Duodenal mucosa (tissue), 2 donors: ENCODE data around the gene SLC2A9.

ENCODE experiments used
- H3K27ac ChIP-seq: one replicate; pipeline ENCODE4 v1.7.0; 2013; ENCODE audit warnings: low read depth, low read length
- H3K27me3 ChIP-seq, 2 donors: one replicate each; pipeline ENCODE4 v1.7.0; 2013; ENCODE audit warnings: low read length in 2 of 2, control low read depth in 1 of 2; ENCODE audit not compliant: insufficient read depth in 2 of 2, control insufficient read depth in 1 of 2
- H3K36me3 ChIP-seq, 2 donors: one replicate each; pipeline ENCODE4 v1.7.0; 2013; ENCODE audit warnings: low read length in 2 of 2, control low read depth in 1 of 2; ENCODE audit not compliant: insufficient read depth in 2 of 2, control insufficient read depth in 1 of 2
- H3K4me1 ChIP-seq, 2 donors: one replicate each; pipeline ENCODE4 v1.7.0; 2013; ENCODE audit warnings: low read length in 2 of 2, control low read depth in 1 of 2; ENCODE audit not compliant: insufficient read depth in 2 of 2, control insufficient read depth in 1 of 2
- H3K4me3 ChIP-seq, 2 donors: one replicate each; pipeline ENCODE4 v1.7.0; 2013; ENCODE audit warnings: low read length in 2 of 2, low read depth in 1 of 2
- H3K9ac ChIP-seq, 2 donors: one replicate each; pipeline ENCODE4 v1.7.0; 2013; ENCODE audit warnings: low read length in 2 of 2, low read depth in 1 of 2
- H3K9me3 ChIP-seq, 2 donors: one replicate each; pipeline ENCODE4 v1.7.0; 2013; ENCODE audit warnings: low read length in 2 of 2, control low read depth in 1 of 2; ENCODE audit not compliant: control insufficient read depth in 1 of 2

Gene SLC2A9

GRCh38 chr4:10030972-10031667 is 9.8 kb upstream of the SLC2A9 start:
- Histone ChIP-seq H3K9me3 (no peaks in the 10 kb centered on the region), H3K9ac (no peak overlapping the region), H3K27me3 (no peaks in the 10 kb centered on the region), H3K4me1 (peaks cover 8 to 25% of the 10 kb centered on the region in 2 donors), H3K36me3 (no peaks in the 10 kb centered on the region), H3K4me3 (no peak overlapping the region), H3K27ac (no peak overlapping the region)

- Histone ChIP-seq H3K9ac (no peak overlapping the region), H3K4me3 (no peak overlapping the region), H3K27ac (no peak overlapping the region), H3K27me3 (no peaks in the 10 kb centered on the region), H3K9me3 (no peaks in the 10 kb centered on the region), H3K4me1 (peaks cover 8 to 22% of the 10 kb centered on the region in 2 donors), H3K36me3 (no peaks in the 10 kb centered on the region)
Measured at GRCh38 chr4:10029403-10029802, 8.1 kb upstream of the SLC2A9 start.

GRCh38 chr4:10028910-10029309 is 7.6 kb upstream of the SLC2A9 start:
- no peak overlapping the region for H3K27ac ChIP-seq
- no peaks in the 10 kb centered on the region for H3K36me3 ChIP-seq
- H3K9ac ChIP-seq: no peak overlapping the region
- H3K4me1 ChIP-seq: peaks cover 10 to 19% of the 10 kb centered on the region in 2 donors
- H3K9me3 ChIP-seq: no peaks in the 10 kb centered on the region
- H3K27me3 ChIP-seq: no peaks in the 10 kb centered on the region
- no peak overlapping the region for H3K4me3 ChIP-seq

GRCh38 chr4:10026485-10026884 is 5.2 kb upstream of the SLC2A9 start:
- H3K36me3 ChIP-seq: no peaks in the 10 kb centered on the region
- no peaks in the 10 kb centered on the region for H3K27me3 ChIP-seq
- no peaks in the 10 kb centered on the region for H3K9me3 ChIP-seq
- H3K9ac ChIP-seq: no peak overlapping the region
- peaks cover 7 to 8% of the 10 kb centered on the region in 2 donors for H3K4me1 ChIP-seq
- no peak overlapping the region for H3K4me3 ChIP-seq
- no peak overlapping the region for H3K27ac ChIP-seq

GRCh38 chr4:10025230-10025806 is 4.0 kb upstream of the SLC2A9 start:
- no peaks in the 10 kb centered on the region for H3K27me3 ChIP-seq
- no peak overlapping the region for H3K4me3 ChIP-seq
- H3K9ac ChIP-seq: no peak overlapping the region
- H3K27ac ChIP-seq: no peak overlapping the region
- no peaks in the 10 kb centered on the region for H3K9me3 ChIP-seq
- no peaks in the 10 kb centered on the region for H3K36me3 ChIP-seq
- H3K4me1 ChIP-seq: peaks cover 16 to 19% of the 10 kb centered on the region in 2 donors

- no peaks in the 10 kb centered on the region for H3K36me3 ChIP-seq
- H3K4me1 ChIP-seq: peaks cover 26 to 29% of the 10 kb centered on the region in 2 donors
- H3K27ac ChIP-seq: no peak overlapping the region
- H3K27me3 ChIP-seq: no peaks in the 10 kb centered on the region
- H3K4me3 ChIP-seq: no peak overlapping the region
- no peaks in the 10 kb centered on the region for H3K9me3 ChIP-seq
- H3K9ac ChIP-seq: no peak overlapping the region
Measured at GRCh38 chr4:10024303-10024702, 3.0 kb upstream of the SLC2A9 start.

GRCh38 chr4:10023806-10024205 is 2.5 kb upstream of the SLC2A9 start:
- no peak overlapping the region for H3K9ac ChIP-seq
- no peaks in the 10 kb centered on the region for H3K27me3 ChIP-seq
- H3K9me3 ChIP-seq: no peaks in the 10 kb centered on the region
- H3K4me1 ChIP-seq: peaks cover 28 to 33% of the 10 kb centered on the region in 2 donors
- no peak overlapping the region for H3K27ac ChIP-seq
- H3K4me3 ChIP-seq: no peak overlapping the region
- no peaks in the 10 kb centered on the region for H3K36me3 ChIP-seq

- H3K4me3 ChIP-seq: no peak overlapping the region
- no peak overlapping the region for H3K27ac ChIP-seq
- H3K4me1 ChIP-seq: peaks cover 28 to 37% of the 10 kb centered on the region in 2 donors
- no peaks in the 10 kb centered on the region for H3K36me3 ChIP-seq
- no peaks in the 10 kb centered on the region for H3K9me3 ChIP-seq
- H3K9ac ChIP-seq: no peak overlapping the region
- no peaks in the 10 kb centered on the region for H3K27me3 ChIP-seq
Measured at GRCh38 chr4:10023050-10023419, 1.7 kb upstream of the SLC2A9 start.

- Histone ChIP-seq H3K4me3 (no peak overlapping the region), H3K27me3 (no peaks in the 10 kb centered on the region), H3K27ac (no peak overlapping the region), H3K36me3 (no peaks in the 10 kb centered on the region), H3K9ac (no peak overlapping the region), H3K4me1 (peaks cover 28 to 37% of the 10 kb centered on the region in 2 donors), H3K9me3 (no peaks in the 10 kb centered on the region)
Measured at GRCh38 chr4:10022346-10023049, 1.2 kb upstream of the SLC2A9 start.

GRCh38 chr4:10021653-10022023 is 341 bp upstream of the SLC2A9 start:
- Histone ChIP-seq H3K36me3 (no peaks in the 10 kb centered on the region), H3K27me3 (no peaks in the 10 kb centered on the region), H3K9ac (peak overlapping the region in 1 of 2 donors; percentile 75), H3K27ac (peak overlapping the region; percentile 85), H3K9me3 (no peaks in the 10 kb centered on the region), H3K4me1 (peaks cover 28 to 37% of the 10 kb centered on the region in 2 donors), H3K4me3 (peak overlapping the region; percentile 73 to 77)
